Measurements from ENCODE around the gene SEPTIN10. TPM values are rescaled to one million over a fixed set of nuclear protein-coding genes. Genes with fewer than 3 reads are reported as not detected.
A peak's percentile ranks its signal among the peaks of the same experiment; 100 is the strongest.
"Not testable (repeated sequence)": the region's sequence is repeated elsewhere in the genome, so short reads cannot be mapped to it uniquely, and the experiment has no call there.

SEPTIN10 gene
- total RNA-seq, 1 donor from 2014 or later: 83.7 TPM

DNA sequence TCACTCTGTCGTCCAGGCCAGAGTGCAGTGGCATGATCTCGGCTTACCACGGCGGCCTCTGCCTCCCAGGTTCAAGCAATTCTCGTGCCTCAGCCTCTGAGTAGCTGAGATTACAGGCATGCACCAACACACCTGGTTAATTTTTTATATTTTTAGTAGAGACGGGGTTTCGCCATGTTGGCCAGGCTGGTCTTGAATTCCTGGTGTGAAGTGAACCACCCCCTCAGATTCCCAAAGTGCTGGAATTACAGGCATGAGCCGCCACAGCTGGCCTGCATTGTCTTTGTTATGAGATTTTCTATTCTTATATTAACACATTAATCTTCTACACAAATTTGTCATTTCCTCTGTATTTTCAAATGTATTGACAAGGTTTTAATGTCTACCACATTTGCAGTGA lies 75.2 kb downstream of the SEPTIN10 start:
- intact Hi-C loops (cut with DNase I): no loop called here
- no peak overlapping the region for H3K27ac ChIP-seq

DNA sequence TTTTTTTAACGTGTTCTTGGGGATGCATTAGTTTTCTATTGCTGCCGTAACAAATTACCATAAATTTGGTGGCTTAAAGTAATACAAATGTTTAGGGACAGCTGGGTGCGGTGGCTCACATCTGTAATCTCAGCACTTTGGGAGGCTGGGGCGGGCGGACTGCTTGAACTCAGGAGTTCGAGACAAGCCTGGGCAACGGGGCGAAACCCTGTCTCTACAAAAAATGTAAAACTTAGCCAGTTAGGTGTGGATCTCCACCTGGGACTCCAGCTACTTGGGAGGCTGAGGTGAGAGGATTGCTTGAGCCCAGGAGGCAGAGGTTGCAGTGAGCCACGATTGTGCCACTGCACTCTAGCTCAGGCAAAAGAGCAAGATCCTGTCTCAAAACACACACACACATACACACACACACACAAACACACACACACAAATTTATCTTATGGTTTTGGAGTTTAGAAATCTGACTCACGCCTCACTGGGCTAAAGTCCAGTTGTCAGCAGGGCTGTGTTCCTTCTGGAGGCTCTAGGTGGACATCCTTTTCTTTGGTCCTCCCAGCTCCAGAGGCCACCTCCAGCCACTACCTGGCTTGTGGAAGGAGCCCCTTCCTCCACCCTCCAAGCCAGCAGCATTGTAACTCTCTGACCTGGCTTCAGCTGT lies 76.1 kb downstream of the SEPTIN10 start:
- TF ChIP-seq, protein P1, sequence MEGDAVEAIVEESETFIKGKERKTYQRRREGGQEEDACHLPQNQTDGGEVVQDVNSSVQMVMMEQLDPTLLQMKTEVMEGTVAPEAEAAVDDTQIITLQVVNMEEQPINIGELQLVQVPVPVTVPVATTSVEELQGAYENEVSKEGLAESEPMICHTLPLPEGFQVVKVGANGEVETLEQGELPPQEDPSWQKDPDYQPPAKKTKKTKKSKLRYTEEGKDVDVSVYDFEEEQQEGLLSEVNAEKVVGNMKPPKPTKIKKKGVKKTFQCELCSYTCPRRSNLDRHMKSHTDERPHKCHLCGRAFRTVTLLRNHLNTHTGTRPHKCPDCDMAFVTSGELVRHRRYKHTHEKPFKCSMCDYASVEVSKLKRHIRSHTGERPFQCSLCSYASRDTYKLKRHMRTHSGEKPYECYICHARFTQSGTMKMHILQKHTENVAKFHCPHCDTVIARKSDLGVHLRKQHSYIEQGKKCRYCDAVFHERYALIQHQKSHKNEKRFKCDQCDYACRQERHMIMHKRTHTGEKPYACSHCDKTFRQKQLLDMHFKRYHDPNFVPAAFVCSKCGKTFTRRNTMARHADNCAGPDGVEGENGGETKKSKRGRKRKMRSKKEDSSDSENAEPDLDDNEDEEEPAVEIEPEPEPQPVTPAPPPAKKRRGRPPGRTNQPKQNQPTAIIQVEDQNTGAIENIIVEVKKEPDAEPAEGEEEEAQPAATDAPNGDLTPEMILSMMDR (IDR thresholded peaks at IDR 0.05): no peak
- intact Hi-C loops (cut with DNase I): no loop called here
- Histone ChIP-seq H3K27me3 (no peaks in the 10 kb centered on the region), H3K36me3 (no peaks in the 10 kb centered on the region), H3K4me1 (no peaks in the 10 kb centered on the region), H3K9me3 (no peaks in the 10 kb centered on the region), H3K27ac (no peak overlapping the region), H3K4me3 (no peak overlapping the region)
- DNase-seq (no peak), ATAC-seq (no peak)

More for the DNA sequence above, 75.2 kb downstream of the SEPTIN10 start:
- Histone ChIP-seq H3K9me3 (no peaks in the 10 kb centered on the region), H3K36me3 (no peaks in the 10 kb centered on the region), H3K4me3 (no peak overlapping the region), H3K27me3 (no peaks in the 10 kb centered on the region), H3K4me1 (no peaks in the 10 kb centered on the region)
- DNase-seq (no peak), ATAC-seq (no peak)
- TF ChIP-seq, protein P1 (IDR thresholded peaks at IDR 0.05): no peak

GRCh38 chr2:109536556-109536955 lies 77.2 kb downstream of the SEPTIN10 start:
- H3K27ac ChIP-seq; H3K36me3 ChIP-seq; H3K27me3 ChIP-seq; ATAC-seq; DNase-seq; H3K9me3 ChIP-seq; H3K4me3 ChIP-seq; intact Hi-C loops (cut with DNase I); H3K4me1 ChIP-seq: not testable (repeated sequence)

- DNase-seq: no peak
- no peaks in the 10 kb centered on the region for H3K4me1 ChIP-seq
- no peak overlapping the region for H3K27ac ChIP-seq
- intact Hi-C loops (cut with DNase I): no loop called here
- H3K4me3 ChIP-seq: no peak overlapping the region
- no peaks in the 10 kb centered on the region for H3K27me3 ChIP-seq
- no peaks in the 10 kb centered on the region for H3K9me3 ChIP-seq
- H3K36me3 ChIP-seq: no peaks in the 10 kb centered on the region
- TF ChIP-seq, protein P1 (IDR thresholded peaks at IDR 0.05): no peak
- ATAC-seq: peak; percentile 38
These were observed 78.4 kb downstream of the SEPTIN10 start for GRCh38 chr2:109535217-109535946.

DNA sequence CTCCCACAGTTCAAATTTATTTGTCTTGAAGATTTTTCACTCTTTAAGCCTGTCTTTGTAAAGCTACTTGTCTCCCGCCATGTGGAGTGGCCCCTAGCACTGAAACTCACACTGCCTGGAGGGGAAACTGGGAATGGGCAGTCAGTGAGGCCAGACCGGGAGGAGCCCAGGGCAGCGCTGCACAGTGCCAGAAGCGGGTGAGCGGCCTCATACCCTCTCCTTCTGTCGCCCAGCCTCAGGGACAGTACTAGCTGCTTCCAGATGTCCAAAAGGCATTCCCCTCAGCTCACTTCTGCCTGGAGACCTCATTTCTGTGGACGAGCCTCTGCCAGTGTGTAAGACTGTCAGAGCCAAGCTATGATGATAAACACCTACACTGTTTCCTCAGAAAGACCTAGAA lies 79.9 kb downstream of the SEPTIN10 start:
- DNase-seq (no peak), ATAC-seq (peak; percentile 6)
- TF ChIP-seq, protein P1 (IDR thresholded peaks at IDR 0.05): no peak
- H3K27ac ChIP-seq: no peak overlapping the region
- H3K4me3 ChIP-seq: no peak overlapping the region
- H3K4me1 ChIP-seq: peaks cover 4% of the 10 kb centered on the region
- H3K9me3 ChIP-seq: no peaks in the 10 kb centered on the region
- intact Hi-C loops (cut with DNase I): no loop called here
- H3K36me3 ChIP-seq: no peaks in the 10 kb centered on the region
- H3K27me3 ChIP-seq: no peaks in the 10 kb centered on the region

DNA sequence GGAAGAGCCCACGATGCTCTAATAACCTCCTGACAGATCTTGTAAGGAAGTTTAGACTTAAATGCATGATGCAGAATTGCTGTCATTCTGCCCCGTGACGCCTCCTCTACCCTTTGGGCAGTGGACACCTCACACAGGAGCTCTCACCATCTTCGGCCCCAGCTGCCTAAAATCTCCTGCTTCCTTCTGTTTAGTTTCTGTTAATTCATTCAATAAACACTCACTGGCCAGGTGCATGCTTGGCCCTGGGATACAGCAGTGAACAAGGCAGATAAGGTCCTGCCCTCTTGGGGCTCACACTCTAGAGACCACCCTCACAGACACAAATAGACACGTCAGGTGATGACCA lies 81.1 kb downstream of the SEPTIN10 start:
- intact Hi-C loops (cut with DNase I): no loop called here
- Histone ChIP-seq H3K4me1 (peaks cover 4% of the 10 kb centered on the region), H3K9me3 (no peaks in the 10 kb centered on the region), H3K27me3 (no peaks in the 10 kb centered on the region), H3K4me3 (no peak overlapping the region), H3K36me3 (no peaks in the 10 kb centered on the region), H3K27ac (no peak overlapping the region)
- no peak for ATAC-seq
- no peak for DNase-seq
- TF ChIP-seq, protein P1 (IDR thresholded peaks at IDR 0.05): no peak
